ENCODE measurements around the gene DOCK8.

The DOCK8 gene

DNA sequence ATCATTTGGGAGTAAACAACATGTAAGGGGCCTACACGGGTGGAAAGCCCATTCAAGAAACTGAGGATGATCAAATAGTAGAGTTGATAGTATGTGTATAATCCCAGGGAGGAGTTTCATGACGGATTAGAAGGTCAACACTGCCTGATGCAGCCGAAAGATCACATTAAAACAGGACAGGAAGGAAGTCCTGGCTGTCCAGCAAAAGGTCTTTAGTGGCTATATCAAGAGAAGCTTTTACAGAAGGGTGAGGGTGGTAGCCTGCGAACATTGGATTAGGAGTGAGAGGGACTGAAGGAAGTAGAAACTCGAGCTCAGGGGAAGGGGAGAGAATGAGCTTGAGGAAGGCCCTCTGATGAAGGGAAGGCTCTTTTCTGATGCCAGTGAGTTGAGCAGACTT, 36.0 kb downstream of the DOCK8 start:
- TF ChIP-seq, protein P1, sequence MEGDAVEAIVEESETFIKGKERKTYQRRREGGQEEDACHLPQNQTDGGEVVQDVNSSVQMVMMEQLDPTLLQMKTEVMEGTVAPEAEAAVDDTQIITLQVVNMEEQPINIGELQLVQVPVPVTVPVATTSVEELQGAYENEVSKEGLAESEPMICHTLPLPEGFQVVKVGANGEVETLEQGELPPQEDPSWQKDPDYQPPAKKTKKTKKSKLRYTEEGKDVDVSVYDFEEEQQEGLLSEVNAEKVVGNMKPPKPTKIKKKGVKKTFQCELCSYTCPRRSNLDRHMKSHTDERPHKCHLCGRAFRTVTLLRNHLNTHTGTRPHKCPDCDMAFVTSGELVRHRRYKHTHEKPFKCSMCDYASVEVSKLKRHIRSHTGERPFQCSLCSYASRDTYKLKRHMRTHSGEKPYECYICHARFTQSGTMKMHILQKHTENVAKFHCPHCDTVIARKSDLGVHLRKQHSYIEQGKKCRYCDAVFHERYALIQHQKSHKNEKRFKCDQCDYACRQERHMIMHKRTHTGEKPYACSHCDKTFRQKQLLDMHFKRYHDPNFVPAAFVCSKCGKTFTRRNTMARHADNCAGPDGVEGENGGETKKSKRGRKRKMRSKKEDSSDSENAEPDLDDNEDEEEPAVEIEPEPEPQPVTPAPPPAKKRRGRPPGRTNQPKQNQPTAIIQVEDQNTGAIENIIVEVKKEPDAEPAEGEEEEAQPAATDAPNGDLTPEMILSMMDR (IDR thresholded peaks at IDR 0.05), result no peak
- no peak for DNase-seq (ENCODE audit: low spot score)
- Histone ChIP-seq H3K27ac (no peak overlapping the region), H3K4me3 (no peak overlapping the region)

DNA sequence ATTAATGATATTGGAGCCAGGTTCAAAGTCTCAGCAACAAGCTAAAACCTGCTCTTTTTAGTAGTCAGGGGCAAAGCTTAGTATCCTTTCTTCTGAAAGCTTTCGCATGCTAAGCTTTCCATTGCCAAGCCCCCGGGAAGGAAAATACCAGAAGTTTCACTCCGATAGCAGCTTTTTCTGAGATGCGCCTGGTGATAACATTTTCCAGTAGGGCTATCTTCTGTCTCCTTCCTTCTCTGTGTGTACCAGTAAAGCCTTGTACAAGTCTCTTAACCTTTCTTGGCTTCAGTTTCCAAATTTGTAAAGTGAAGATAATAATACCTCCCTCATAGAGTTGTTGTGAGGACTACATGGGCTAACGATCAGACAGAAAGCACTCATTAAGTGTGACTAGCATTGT, 36.7 kb downstream of the DOCK8 start:
- TF ChIP-seq, protein P1 (IDR thresholded peaks at IDR 0.05), result no peak
- no peak overlapping the region for H3K27ac ChIP-seq
- H3K4me3 ChIP-seq, result no peak overlapping the region
- no peak for DNase-seq (ENCODE audit: low spot score)

GRCh38 chr9:253539-253938, 38.9 kb downstream of the DOCK8 start:
- TF ChIP-seq, protein P1 (IDR thresholded peaks at IDR 0.05), result no peak
- no peak for DNase-seq (ENCODE audit: low spot score)
- Histone ChIP-seq H3K4me3 (no peak overlapping the region), H3K27ac (no peak overlapping the region)

DNA sequence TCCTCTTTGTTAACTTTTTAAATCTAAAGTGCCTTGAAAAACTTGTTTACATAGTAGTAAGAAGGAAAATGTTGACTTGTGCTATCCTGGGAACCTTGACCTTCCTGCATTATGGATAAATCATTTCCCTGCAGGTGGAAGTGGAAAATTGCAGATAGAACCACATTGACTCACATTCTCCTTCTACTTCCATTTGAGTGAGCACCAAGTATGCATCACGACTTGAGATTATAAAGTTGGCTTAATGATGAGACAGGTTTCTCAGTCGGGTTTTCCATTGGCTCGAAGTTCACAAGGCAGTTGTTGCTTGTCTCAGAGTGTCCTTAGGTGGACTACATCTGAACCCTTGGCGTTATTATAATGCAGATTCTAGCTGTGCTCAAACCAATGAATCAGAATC, 39.9 kb downstream of the DOCK8 start:
- no peak overlapping the region for H3K27ac ChIP-seq
- H3K4me3 ChIP-seq, result no peak overlapping the region
- TF ChIP-seq, protein P1 (IDR thresholded peaks at IDR 0.05), result no peak
- DNase-seq (ENCODE audit: low spot score), result no peak

DNA sequence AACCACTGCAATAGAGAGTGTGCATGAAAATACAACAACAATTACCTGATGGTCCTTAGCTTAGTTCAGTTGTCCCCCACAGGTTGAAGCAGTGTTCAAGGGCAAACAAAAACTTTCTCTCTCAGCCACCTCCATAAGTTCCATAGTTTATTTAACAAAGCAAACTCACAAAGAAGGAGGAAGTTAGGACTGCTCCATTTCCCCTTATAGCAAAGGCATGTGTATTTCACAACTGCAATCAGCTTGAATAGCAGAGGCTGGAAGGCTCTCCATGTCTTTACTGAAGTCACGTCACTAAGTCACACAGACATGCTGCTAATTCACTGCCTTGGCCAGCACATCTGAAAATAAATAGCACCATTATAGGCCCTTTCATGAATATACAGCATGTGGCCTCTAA, 43.3 kb downstream of the DOCK8 start:
- no peak overlapping the region for H3K27ac ChIP-seq
- TF ChIP-seq, protein P1 (IDR thresholded peaks at IDR 0.05), result no peak
- H3K4me3 ChIP-seq, result no peak overlapping the region
- no peak for DNase-seq (ENCODE audit: low spot score)

GRCh38 chr9:259405-260404, 45.0 kb downstream of the DOCK8 start:
- no peak for DNase-seq (ENCODE audit: low spot score)
- Histone ChIP-seq H3K27ac (no peak overlapping the region), H3K4me3 (no peak overlapping the region)
- TF ChIP-seq, protein P1 (IDR thresholded peaks at IDR 0.05), result no peak

DNA sequence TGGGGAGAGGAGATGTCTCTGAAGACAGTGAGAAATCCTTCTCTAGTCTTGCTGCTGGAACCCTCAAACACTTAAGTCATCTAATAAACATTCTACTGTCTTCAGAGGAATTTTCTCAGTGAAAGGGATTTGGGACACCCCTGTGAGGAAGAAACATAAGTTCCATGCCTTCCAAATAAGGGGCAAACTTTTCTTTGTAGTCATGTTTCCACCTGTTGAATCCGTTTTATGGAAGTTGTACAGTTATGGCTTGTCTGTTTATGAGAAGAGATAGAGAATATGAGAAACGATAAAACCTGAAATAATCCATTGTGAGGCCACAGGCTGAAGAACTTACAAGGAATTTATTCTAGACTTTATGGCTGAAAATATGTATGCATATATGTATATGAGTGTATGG, 49.6 kb downstream of the DOCK8 start:
- DNase-seq (ENCODE audit: low spot score), result no peak
- TF ChIP-seq, protein P1 (IDR thresholded peaks at IDR 0.05), result no peak
- Histone ChIP-seq H3K27ac (no peak overlapping the region), H3K4me3 (no peak overlapping the region)

All from coronary artery (tissue), 2 donors.